Measurements from ENCODE around the gene IRX6.

IRX6 gene

DNA sequence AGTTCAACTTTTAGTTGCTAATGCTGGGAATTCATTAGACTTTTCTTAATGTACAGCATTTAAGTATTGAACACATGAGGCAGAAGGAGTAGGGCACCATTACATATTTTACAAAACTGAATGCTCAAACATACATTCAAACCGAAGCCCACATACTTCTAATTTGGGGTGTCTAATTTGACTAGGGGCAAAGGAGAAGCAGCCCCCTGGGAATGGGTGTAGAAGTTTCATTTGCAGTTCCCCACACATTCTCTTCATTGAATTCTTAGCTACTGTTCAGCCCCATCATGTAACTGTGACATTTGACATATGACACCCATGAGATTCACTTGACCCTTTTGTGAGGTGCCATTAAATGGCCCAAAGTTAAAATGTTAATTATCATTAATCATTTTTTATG lies 16.4 kb downstream of the IRX6 start:
- no peak overlapping the region for H4K91ac ChIP-seq (ENCODE audit: low read depth, low read length)
- no peak overlapping the region for H4K8ac ChIP-seq (ENCODE audit: low read depth, low read length)
- H3K14ac ChIP-seq (ENCODE audit: low read length) = no peak overlapping the region
- H3K27ac ChIP-seq (ENCODE audit: low read depth, low read length) = no peak overlapping the region
- no peak overlapping the region for H3K4me3 ChIP-seq (ENCODE audit: low read depth, low read length)
- no peaks in the 10 kb centered on the region for H3K4me1 ChIP-seq (ENCODE audit: control insufficient read depth in 1 of 2, insufficient read depth in 2 of 2, low read length in 2 of 2)
- DNase-seq = no peak
- H2BK5ac ChIP-seq (ENCODE audit: low read depth, low read length, poor library complexity) = no peak overlapping the region
- no peak overlapping the region for H3K4ac ChIP-seq (ENCODE audit: low read depth, low read length)
- no peak overlapping the region for H3K4me2 ChIP-seq (ENCODE audit: low read length)
- no peak overlapping the region for H2AK5ac ChIP-seq (ENCODE audit: low read length)
- H3K27me3 ChIP-seq (ENCODE audit: insufficient read depth, low read length) = no peaks in the 10 kb centered on the region
- no peak overlapping the region for H3K9ac ChIP-seq (ENCODE audit: low read length)
- H3K18ac ChIP-seq (ENCODE audit: low read length) = no peak overlapping the region
- H3K79me1 ChIP-seq (ENCODE audit: low read length) = no peaks in the 10 kb centered on the region
- H2BK120ac ChIP-seq (ENCODE audit: insufficient read depth, low read length, poor library complexity) = no peak overlapping the region
- no peak overlapping the region for H4K12ac ChIP-seq (ENCODE audit: low read depth, low read length)
- no CpG with 5 or more reads among the region's 1 CpG for WGBS (ENCODE audit: extremely low coverage, insufficient coverage, insufficient read length)
- H3K9me3 ChIP-seq (ENCODE audit: insufficient read depth, low read depth, low read length) = peaks cover 1% of the 10 kb centered on the region
- H3K79me2 ChIP-seq (ENCODE audit: control insufficient read depth, insufficient read depth, low read length, poor library complexity) = no peaks in the 10 kb centered on the region
- no peaks in the 10 kb centered on the region for H3K36me3 ChIP-seq (ENCODE audit: control insufficient read depth in 1 of 2, insufficient read depth in 2 of 2, low read length in 2 of 2)
- no peak overlapping the region for H2BK12ac ChIP-seq (ENCODE audit: low read length)
- H3K23ac ChIP-seq (ENCODE audit: low read length) = no peak overlapping the region
- no peak overlapping the region for H2AFZ ChIP-seq (ENCODE audit: insufficient read depth, low read length, poor library complexity)

GRCh38 chr16:55341681-55342080 lies 17.7 kb downstream of the IRX6 start:
- Histone ChIP-seq H3K79me1 (ENCODE audit: low read length) (no peaks in the 10 kb centered on the region), H4K8ac (ENCODE audit: low read depth, low read length) (no peak overlapping the region), H3K4ac (ENCODE audit: low read depth, low read length) (no peak overlapping the region), H3K9ac (ENCODE audit: low read length) (no peak overlapping the region), H3K4me3 (ENCODE audit: low read depth, low read length) (no peak overlapping the region), H3K14ac (ENCODE audit: low read length) (no peak overlapping the region), H2BK12ac (ENCODE audit: low read length) (no peak overlapping the region), H2AK5ac (ENCODE audit: low read length) (no peak overlapping the region), H3K18ac (ENCODE audit: low read length) (no peak overlapping the region), H3K79me2 (ENCODE audit: control insufficient read depth, insufficient read depth, low read length, poor library complexity) (no peaks in the 10 kb centered on the region), H3K4me1 (ENCODE audit: control insufficient read depth in 1 of 2, insufficient read depth in 2 of 2, low read length in 2 of 2) (no peaks in the 10 kb centered on the region), H3K9me3 (ENCODE audit: insufficient read depth, low read depth, low read length) (peaks cover 1% of the 10 kb centered on the region), H3K4me2 (ENCODE audit: low read length) (no peak overlapping the region), H2BK5ac (ENCODE audit: low read depth, low read length, poor library complexity) (no peak overlapping the region), H3K23ac (ENCODE audit: low read length) (no peak overlapping the region), H4K91ac (ENCODE audit: low read depth, low read length) (no peak overlapping the region), H2AFZ (ENCODE audit: insufficient read depth, low read length, poor library complexity) (no peak overlapping the region), H3K27ac (ENCODE audit: low read depth, low read length) (no peak overlapping the region), H3K27me3 (ENCODE audit: insufficient read depth, low read length) (no peaks in the 10 kb centered on the region), H2BK120ac (ENCODE audit: insufficient read depth, low read length, poor library complexity) (no peak overlapping the region), H4K12ac (ENCODE audit: low read depth, low read length) (no peak overlapping the region), H3K36me3 (ENCODE audit: control insufficient read depth in 1 of 2, insufficient read depth in 2 of 2, low read length in 2 of 2) (no peaks in the 10 kb centered on the region)
- no peak for DNase-seq
- no CpG with 5 or more reads among the region's 4 CpGs for WGBS (ENCODE audit: extremely low coverage, insufficient coverage, insufficient read length)

DNA sequence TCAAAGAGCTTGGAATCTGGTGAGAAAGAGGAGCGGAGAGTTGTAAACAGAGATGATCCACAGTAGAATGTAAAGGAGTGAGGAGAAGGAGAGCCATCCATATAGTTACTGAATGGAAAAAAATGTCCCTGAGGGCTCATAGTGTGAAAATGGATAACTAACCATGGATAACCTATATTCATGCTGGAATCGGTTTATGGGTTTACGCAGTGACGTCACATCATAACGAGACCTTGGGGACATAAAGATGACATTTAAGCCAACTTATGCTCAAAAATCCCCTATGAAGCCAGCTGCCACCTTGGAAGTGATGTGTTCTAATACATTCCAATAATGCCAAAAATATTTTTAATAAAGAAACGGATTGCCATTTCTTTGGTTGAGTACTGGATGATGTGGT lies 22.5 kb downstream of the IRX6 start:
- DNase-seq = no peak
- H3K4me1 ChIP-seq (ENCODE audit: control insufficient read depth in 1 of 2, insufficient read depth in 2 of 2, low read length in 2 of 2) = peaks cover 0 to under 1% of the 10 kb centered on the region in 2 experiments
- no CpG with 5 or more reads among the region's 6 CpGs for WGBS (ENCODE audit: extremely low coverage, insufficient coverage, insufficient read length)
- H3K18ac ChIP-seq (ENCODE audit: low read length) = no peak overlapping the region
- peaks cover 10% of the 10 kb centered on the region for H3K79me1 ChIP-seq (ENCODE audit: low read length)
- no peak overlapping the region for H3K9ac ChIP-seq (ENCODE audit: low read length)
- no peak overlapping the region for H2BK5ac ChIP-seq (ENCODE audit: low read depth, low read length, poor library complexity)
- no peak overlapping the region for H3K23ac ChIP-seq (ENCODE audit: low read length)
- H3K14ac ChIP-seq (ENCODE audit: low read length) = no peak overlapping the region
- no peak overlapping the region for H3K27ac ChIP-seq (ENCODE audit: low read depth, low read length)
- H3K79me2 ChIP-seq (ENCODE audit: control insufficient read depth, insufficient read depth, low read length, poor library complexity) = no peaks in the 10 kb centered on the region
- H3K4me2 ChIP-seq (ENCODE audit: low read length) = no peak overlapping the region
- H3K36me3 ChIP-seq (ENCODE audit: control insufficient read depth in 1 of 2, insufficient read depth in 2 of 2, low read length in 2 of 2) = no peaks in the 10 kb centered on the region
- H3K4ac ChIP-seq (ENCODE audit: low read depth, low read length) = no peak overlapping the region
- no peaks in the 10 kb centered on the region for H3K27me3 ChIP-seq (ENCODE audit: insufficient read depth, low read length)
- no peak overlapping the region for H2BK12ac ChIP-seq (ENCODE audit: low read length)
- H4K91ac ChIP-seq (ENCODE audit: low read depth, low read length) = no peak overlapping the region
- H4K8ac ChIP-seq (ENCODE audit: low read depth, low read length) = no peak overlapping the region
- H4K12ac ChIP-seq (ENCODE audit: low read depth, low read length) = no peak overlapping the region
- H3K9me3 ChIP-seq (ENCODE audit: insufficient read depth, low read depth, low read length) = no peaks in the 10 kb centered on the region
- H3K4me3 ChIP-seq (ENCODE audit: low read depth, low read length) = no peak overlapping the region
- H2AK5ac ChIP-seq (ENCODE audit: low read length) = no peak overlapping the region
- H2AFZ ChIP-seq (ENCODE audit: insufficient read depth, low read length, poor library complexity) = no peak overlapping the region
- H2BK120ac ChIP-seq (ENCODE audit: insufficient read depth, low read length, poor library complexity) = no peak overlapping the region

- no peaks in the 10 kb centered on the region for H3K36me3 ChIP-seq (ENCODE audit: control insufficient read depth in 1 of 2, insufficient read depth in 2 of 2, low read length in 2 of 2)
- peaks cover 4% of the 10 kb centered on the region in 2 experiments for H3K4me1 ChIP-seq (ENCODE audit: control insufficient read depth in 1 of 2, insufficient read depth in 2 of 2, low read length in 2 of 2)
- no peaks in the 10 kb centered on the region for H3K9me3 ChIP-seq (ENCODE audit: insufficient read depth, low read depth, low read length)
- no peak overlapping the region for H4K12ac ChIP-seq (ENCODE audit: low read depth, low read length)
- H3K4ac ChIP-seq (ENCODE audit: low read depth, low read length) = no peak overlapping the region
- H3K14ac ChIP-seq (ENCODE audit: low read length) = peak overlapping the region; percentile 26
- H3K79me2 ChIP-seq (ENCODE audit: control insufficient read depth, insufficient read depth, low read length, poor library complexity) = no peaks in the 10 kb centered on the region
- no peak overlapping the region for H3K4me2 ChIP-seq (ENCODE audit: low read length)
- no peak overlapping the region for H3K27ac ChIP-seq (ENCODE audit: low read depth, low read length)
- no peak overlapping the region for H2BK120ac ChIP-seq (ENCODE audit: insufficient read depth, low read length, poor library complexity)
- H4K8ac ChIP-seq (ENCODE audit: low read depth, low read length) = no peak overlapping the region
- no peak overlapping the region for H3K4me3 ChIP-seq (ENCODE audit: low read depth, low read length)
- H3K9ac ChIP-seq (ENCODE audit: low read length) = no peak overlapping the region
- H4K91ac ChIP-seq (ENCODE audit: low read depth, low read length) = no peak overlapping the region
- H3K27me3 ChIP-seq (ENCODE audit: insufficient read depth, low read length) = no peaks in the 10 kb centered on the region
- DNase-seq = no peak
- no peak overlapping the region for H2BK12ac ChIP-seq (ENCODE audit: low read length)
- H2BK5ac ChIP-seq (ENCODE audit: low read depth, low read length, poor library complexity) = no peak overlapping the region
- no peak overlapping the region for H3K23ac ChIP-seq (ENCODE audit: low read length)
- H3K79me1 ChIP-seq (ENCODE audit: low read length) = peaks cover 12% of the 10 kb centered on the region
- no peak overlapping the region for H2AK5ac ChIP-seq (ENCODE audit: low read length)
- no peak overlapping the region for H2AFZ ChIP-seq (ENCODE audit: insufficient read depth, low read length, poor library complexity)
- no peak overlapping the region for H3K18ac ChIP-seq (ENCODE audit: low read length)
- WGBS (ENCODE audit: extremely low coverage, insufficient coverage, insufficient read length) = no CpG with 5 or more reads among the region's 1 CpG
These were observed 25.9 kb downstream of the IRX6 start for GRCh38 chr16:55349867-55350266.
